Globus pallidus (tissue), 1 donor: ENCODE measurements around the gene C4BPB.

Experiments
- DNase-seq: peaks from one replicate; pipeline ENCODE4 v3.0.0-alpha.2; 2015; ENCODE audit warnings: low spot score

The C4BPB gene

DNA sequence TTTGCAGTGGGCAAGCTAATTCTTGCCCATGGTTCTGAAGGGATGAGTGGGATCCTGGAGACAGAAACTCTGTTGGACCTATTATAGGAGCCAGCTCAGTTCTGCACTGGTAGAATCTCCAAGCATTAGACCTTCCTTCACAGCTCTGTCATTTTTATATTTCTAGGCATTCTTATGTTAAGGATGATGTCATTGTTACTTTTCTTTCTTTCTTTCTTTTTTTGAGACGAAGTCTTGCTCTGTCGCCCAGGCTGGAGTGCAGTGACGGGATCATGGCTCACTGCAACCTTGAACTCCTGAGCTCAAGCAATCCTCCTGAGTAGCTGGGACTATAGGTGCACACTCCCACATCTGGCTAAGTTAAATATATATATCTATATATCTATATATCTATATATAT, 28.1 kb upstream of the C4BPB start:
- DNase-seq, result no peak

DNA sequence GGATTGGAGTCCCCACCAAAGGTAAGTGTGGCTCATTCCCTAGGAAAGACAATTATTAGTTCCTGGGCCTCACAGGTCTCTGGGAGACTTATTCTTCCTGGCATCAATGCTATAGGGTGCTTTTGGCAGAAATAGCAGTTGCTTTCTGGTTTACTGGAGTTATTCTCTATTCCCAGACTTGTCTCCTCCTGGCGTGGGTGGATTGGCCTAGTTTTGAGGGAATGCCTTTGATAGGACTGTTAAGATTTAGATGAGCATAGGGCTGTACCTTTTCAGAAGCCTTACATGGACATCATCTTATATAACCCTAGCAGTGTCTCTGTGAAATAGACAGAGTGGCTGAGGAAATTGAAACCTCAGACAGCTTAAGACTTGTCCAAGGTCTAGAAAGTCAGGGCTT, 26.6 kb upstream of the C4BPB start:
- no peak for DNase-seq

DNA sequence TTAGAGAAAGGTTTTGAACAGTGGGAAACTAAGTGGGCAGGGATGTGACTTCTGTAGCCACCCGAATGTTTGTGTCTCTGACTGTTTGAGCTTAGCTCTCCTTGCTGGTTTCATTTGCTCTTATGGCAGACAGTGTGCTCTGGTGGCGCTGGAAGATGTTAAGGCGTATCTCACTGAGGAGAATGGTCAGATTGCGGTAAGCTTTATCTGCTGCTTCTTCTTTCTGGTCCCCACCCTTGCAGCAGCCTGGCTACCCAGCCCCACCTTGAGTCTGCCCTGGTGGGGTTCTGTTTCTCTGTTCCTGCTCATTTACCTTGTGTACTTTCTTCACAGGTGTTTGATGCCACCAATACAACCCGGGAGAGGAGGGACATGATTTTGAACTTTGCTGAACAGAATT, 25.6 kb upstream of the C4BPB start:
- no peak for DNase-seq

DNA sequence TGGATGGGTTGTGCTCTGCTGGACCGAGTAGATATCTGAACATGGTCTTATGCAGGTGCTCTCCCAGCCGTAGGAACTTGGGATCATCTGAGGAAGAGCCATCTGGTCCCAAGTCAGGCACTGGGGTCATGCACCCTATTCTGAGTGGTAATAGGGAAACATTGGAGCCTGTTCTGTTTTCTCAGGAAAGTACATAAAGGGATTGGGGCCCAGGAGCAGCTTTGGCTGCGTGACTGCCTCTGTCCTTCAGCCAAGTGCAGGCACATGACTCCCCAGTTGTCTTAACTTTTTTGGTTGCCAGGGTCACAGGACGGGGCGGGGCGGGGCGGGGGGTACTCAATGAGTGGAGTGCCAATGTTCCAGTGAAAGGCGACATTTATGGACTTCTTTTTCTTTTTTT, 24.1 kb upstream of the C4BPB start:
- no peak for DNase-seq

DNA sequence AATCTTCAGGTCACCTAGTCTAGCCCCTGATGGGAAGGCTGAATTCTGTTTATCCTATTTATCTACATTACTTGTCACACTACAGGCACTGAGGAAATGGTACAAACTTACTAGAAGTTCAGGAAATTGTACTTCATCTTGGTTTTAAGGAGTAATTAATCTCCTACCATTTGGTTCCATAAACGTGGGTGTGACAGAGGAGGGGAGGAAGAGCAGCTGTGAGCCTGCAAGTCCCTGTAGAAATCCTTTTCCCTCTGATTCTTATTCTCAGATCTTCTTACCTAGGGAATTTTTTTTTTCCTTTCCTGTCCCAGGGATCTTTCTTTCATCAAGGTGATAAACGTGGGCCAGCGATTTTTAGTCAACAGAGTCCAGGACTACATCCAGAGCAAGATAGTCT, 21.5 kb upstream of the C4BPB start:
- no peak for DNase-seq

DNA sequence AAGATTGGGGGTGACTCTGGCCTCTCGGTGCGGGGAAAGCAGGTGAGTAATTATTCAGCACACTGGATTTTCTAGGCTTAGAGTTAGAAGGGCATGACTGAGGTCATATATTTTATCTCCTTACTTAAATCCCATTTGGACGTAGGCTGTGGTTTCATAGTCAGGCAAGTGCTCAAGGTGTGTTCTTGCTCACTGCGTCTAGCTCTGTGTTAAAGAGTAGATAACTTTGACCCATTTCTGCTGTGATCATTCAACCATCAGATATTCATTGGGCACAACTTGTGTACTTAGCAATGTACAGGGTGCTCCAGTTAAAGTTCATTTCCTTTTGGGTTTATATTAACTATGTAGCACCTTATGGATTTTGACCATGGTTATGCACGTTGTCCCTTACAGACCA, 21.0 kb upstream of the C4BPB start:
- DNase-seq, result no peak

DNA sequence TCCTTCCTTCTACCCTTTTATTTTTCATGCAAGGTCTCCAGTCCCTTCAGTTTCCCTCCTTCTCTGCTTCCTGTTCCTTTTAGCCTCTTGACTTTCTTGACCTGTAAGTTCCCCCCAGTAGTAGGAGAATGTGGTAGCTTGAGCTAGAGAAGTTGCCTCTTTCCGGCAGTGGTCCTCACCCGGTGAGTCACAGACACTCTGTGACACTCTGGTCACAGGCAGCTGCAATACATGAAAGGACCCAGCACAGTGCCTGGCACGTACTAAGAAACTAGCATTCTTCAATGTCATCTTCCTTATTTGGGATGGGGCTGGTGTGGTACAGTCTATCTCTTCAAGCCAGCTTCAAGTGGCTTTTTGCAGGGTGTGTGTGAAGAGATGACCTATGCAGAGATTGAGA, 19.6 kb upstream of the C4BPB start:
- DNase-seq, result no peak

DNA sequence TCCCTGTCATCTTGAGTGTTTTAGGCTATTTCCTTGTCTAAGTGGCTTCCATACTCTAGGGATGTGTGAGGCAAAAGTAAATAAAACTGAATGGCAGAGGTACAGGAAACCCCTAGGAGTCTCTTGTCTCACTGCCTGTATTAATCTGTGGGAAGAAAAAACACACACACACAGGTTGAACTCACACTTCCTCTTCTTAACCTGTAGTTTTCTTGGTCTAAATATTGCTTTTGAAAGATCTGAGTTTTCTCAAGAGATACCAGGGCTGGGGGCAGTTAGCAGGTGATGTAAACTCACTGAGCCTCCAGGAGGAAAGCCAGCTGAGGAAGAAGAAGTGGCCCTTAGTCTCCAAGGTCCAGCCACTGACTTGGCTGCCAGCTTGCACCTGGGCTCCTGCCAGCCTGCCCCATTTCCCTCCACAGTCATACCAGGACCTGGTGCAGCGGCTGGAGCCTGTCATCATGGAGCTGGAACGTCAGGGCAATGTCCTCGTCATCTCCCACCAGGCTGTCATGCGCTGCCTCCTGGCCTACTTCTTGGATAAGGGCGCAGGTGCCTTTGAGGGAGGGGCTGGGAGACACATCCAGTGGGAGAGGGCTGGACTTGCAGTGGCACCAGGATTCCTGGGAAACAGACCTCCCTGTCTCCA, 18.7 kb upstream of the C4BPB start:
- DNase-seq, result no peak

DNA sequence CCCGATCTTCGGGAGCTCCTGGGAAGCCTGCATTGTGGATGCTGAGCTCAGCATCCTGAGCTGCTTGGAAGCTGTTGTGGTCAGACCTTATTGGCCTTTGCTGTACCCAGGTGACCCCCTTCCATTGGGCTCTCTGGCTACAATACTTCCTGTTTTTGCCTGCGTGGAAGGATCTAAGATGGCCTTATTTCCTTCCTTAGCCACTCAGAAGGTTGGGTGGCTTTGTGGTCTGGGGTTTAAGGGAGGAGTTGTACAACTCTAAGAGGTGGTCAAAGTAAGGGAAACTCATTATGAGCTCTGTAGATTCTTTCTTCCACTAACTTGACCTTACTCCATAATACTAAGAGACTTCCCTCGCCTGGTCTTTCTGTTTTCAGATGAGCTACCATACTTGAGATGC, 17.8 kb upstream of the C4BPB start:
- no peak for DNase-seq

DNA sequence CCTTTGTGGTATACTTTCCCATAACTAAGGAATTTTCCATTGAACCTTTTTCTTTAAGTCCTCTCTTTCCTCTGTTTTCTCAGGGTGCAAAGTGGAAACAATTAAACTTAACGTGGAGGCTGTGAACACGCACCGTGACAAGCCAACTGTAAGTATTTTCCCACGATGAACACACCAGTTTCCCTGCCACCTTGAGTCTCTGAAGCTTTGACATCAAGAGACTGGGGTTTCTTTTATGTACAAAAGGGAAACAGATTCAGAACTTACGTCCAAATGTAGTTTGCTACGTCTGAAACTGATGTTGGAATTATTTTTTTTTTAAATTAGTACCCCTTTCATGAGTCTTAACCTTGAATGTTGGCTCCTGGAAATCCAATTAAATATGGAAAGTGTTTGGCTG, 17.2 kb upstream of the C4BPB start:
- DNase-seq, result no peak

DNA sequence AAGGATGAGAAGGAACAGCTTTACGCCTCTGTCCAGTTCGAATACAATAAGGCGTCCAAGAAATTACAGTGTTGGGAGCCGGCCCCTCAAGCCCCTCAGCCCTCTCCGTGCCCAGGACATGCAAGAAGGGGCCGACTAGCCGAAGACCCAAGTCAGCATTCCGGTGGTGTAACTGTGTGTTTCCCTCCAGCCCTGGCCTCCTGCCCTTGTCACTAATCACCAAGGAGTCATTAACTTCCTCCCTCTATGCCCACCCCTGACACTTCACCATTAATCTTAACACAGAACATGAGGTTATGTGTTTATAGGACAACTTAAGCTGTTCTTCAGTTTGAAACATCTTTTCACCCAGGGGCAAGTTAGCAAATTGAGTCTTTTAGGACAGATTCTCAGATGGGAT, 16.4 kb upstream of the C4BPB start:
- DNase-seq, result no peak

DNA sequence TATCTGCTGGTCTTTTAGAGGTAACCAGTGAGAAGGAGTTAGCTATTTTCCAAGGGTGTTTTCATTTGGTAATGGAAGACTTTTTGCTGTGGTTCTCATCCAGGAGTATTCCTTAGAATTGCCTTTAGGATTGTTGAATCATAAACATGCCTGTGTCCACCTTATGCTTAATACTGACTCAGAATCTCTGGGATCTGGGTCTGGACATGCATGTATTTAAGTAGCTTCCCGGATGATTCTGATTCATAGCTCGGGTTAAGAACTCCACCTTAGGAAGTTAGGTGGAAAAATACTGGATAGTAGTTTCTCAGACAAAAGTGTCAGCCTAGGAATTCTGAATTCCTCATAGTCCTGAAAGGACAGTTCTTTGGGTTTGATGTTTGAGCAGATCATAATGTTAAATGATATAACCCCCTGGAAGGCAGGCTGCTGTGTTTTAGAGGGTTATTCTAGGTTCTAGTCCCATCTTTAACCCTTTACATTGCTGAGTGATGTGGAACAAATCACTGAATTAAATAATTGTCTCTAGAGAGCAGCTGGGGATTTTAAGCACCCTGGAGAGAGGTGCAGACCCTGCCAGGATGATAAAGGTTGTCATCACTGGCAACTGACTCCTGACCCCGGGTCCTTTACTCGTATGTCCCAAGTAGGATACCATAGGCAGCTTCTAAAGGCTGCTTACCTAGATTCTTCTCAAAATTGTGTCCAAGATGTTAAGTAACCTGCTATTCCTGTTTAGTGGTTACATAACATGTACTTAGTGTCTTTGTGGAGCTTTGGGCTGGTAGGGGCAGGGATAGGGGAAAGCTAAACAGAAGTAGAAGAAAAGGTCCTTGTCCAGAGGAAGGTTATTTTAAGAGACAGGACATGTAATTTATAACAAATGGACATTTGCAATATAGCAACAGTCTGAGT, 14.5 kb upstream of the C4BPB start:
- DNase-seq, result no peak

DNA sequence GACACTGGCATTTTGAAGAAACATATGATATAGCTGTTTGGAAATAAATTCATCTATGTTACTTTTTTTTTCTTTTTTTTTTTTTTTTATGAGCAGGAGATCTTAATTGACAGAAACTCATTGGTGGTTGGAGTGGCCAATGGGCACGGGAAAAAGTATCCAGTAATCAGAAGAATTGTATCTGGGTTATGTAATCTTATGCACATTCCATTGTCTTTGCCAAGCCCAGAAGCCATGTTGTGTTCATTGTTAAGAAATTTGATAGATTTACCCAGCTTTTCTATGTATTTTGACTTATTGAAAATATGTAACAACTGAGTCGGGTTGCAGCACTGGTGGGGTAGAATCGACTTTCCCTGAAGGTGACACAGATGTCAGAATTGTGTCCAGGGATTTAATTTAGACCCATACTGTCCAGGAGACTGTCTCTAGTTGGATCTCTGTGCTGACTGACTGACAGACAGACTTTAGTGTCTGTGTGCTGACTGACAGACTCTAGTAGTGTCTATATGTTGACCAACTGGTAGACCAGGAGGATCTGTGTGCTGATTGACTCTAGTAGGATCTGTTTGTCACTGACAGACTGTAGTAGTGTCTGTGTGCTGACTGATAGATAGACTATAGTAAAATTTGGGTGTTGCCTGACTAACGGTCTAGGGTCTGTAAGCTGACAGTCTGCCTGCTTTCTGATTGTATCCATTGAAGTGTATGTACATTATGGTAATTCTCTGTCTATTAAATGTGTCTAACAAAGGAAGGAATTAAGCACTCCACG, 12.3 kb upstream of the C4BPB start:
- DNase-seq, result no peak

DNA sequence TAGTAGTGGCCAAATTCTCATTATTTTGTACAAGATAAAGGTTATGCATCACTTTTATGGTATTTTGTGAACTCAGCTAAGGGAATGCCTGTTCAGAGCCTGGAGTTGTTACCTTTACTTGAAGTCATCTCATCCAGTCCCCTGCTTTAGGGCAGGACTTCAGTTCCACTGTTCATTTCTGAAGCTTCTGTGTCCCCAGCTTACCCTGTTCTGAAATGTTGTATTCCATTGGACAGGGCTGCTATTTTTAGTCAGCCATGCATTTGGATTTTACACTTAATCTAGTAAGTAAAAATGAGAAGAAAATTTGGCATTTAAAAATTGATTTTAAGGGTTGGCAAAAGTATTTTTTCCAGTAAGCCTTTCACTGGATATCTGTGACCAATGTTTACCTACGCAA, 11.6 kb upstream of the C4BPB start:
- DNase-seq, result no peak

DNA sequence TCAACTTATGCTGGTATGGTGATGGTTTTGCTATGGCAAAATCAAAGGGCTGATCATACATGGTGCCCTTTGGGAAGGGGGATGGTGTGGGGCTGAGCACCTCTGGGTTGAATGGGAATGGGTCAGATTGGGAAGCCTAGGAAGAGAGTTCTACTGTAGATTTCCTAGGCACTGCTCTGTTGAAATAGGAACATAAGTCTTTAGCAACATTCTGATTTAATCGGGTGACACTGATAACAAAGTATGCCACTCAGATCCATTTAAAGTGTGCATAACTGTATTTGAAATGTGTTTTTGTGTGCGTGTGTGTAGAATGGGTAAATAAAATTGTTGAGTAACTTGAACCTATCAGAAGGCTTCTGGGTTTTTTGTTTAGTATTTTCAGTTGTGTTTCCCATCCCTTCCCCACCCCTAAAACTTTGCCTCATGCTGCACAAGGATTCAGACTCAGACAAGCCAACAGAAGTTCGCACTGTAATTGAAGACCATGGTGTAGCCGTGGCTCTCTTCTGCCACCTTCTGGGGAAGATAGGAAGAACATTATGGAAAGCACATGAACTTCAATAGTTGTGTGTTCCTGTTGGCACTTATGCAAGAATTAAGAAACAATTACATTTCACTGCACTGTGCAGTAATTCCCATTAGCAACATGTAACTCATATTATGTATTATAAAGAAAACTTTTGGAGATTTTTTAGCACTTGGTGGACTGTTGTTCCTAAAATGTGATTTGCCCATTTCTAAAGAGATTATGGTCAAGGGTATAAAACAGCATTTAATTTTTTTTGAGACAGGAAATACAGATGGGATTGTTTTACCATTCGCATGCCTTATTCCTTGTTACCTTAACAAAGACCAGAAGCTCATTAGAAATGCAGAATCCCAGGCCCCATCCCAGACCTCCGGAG, 10.9 kb upstream of the C4BPB start:
- peak; percentile 74 for DNase-seq

DNA sequence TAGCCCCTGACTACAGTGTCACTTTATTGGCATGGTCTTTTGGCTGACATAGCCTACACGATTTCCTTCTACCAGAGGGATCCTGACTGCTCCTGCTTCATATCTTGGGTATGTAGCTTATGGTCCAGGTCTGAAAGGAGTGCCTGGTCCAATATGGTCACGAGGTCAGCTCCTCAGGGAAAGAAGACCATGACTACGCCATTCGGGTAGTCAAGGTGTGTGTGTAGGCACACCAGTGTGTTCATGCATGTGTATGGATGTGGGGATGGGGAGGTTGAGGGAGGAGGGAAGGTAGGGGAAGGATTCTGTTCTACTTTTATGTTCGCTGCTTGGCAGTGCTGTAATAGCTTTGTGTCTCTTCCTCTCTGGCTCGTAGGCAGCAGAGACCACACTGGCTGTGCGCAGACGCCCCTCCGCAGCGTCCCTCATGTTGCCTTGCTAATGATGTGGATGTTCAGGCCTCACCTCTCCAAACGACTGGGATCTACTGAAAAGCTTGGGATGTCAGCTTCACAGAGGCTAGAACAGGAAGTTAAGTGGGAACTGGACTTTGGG, 10.0 kb upstream of the C4BPB start:
- DNase-seq, result no peak

DNA sequence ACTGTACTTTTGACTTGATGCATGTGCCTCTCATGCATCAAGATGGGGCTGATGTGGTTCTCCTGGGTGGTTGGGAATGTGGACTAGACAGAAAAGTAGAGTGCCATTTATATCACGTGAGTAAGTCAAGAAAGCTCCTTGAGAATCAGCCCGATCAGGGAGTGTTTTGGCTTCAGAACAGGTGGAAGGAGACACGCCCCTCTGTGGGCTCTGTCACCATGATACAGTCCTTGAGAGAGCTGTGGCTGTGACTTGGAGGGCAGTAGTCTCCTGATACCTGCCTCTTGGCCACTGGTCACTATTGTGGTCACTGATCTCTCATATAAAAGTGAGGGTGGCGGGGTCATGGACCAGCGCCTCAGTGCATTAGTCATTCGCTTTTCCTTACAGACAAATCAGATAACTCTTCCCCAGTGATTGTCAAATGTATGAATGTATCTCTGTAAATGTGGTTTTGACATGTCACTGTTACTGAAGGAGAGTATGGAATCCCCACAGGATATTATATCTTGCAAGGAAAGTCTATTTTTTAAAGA, 8.9 kb upstream of the C4BPB start:
- DNase-seq, result no peak

DNA sequence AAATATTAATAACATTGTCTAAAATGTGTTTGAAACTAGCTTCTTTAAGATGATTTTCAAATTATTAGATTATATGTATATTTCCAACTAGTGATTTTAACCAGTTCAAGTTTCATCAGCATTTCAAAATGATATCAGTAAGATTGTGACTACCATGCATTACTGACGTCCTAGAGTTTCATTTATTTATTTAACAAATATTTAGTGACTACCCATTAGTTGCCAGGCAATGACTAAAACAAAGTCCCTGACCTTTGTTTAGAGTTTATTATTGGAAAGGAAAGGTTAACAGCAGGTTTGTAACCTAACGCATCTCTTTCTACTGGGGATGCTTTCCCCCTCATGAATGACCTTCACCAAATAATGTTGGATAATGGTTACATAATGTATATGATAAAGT, 7.6 kb upstream of the C4BPB start:
- DNase-seq, result no peak

DNA sequence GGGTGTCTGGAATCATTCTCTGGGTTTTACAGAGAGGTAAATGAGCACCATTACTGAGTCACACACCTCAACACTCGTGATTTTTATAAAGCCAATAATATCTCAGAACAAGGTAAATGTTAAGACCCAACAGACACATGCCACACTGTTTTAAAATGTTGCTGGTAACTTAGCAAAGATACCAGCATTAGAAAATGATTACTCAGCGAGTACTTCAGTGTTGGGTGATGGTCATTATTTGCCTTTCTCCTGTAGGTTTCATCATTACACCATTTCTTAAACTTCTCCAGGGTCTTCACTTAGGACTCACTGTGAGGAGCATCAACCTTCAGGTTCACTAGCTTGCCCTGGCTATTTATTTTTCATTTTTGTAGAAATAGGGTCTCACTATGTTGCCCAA, 6.9 kb upstream of the C4BPB start:
- DNase-seq, result no peak

DNA sequence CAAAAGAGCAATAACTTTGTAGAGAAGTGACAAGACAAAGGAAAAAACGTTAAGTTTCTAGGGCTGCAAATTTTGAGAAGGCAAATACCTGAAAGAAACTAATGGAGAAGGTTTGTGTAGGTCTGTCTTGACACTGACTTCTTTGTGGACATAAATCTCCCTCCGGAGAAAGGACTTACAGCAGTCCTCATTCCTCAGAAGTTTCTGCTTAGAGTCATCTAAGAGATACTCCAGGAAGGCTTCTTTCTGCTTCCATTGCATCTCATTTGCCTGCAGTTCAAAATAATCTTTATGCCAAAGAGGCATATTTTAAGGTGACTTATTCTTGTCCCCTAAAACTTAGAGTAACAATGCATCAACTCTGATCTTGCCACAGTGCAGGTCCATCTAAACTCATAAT, 4.4 kb upstream of the C4BPB start:
- DNase-seq, result no peak

DNA sequence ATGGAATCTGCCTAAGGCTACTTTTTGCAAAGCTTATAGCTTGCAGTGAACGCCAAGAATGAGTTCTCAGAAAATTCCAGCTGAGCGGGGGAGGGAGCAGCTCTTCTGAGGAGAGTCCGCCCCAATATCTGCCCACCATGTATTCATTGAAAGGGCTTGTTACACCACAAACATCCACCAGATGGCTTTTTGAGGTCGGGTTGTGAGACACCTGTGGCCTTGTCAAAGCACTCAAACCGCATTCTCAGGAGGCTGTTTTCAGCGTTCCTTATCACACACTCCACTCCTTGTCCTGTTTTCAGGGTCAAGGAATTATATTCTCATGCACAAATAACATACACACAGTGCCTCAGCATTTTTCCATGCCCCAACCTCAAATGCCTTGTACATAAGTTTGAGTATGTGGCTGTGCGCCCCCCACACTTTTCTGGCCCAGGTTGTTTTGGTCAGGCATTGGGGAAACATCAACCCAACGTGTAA, 3.9 kb upstream of the C4BPB start:
- DNase-seq, result peak; percentile 42
